Mononuclear cell (primary cell): ENCODE measurements around the gene ATXN1. TPM values are rescaled to one million over a fixed set of nuclear protein-coding genes. Genes with fewer than 3 reads are reported as not detected.

Source experiments
- H3K27me3 ChIP-seq: 2 replicates; pipeline ENCODE4 v1.6.0; 2011; ENCODE audit warnings: low read length, control low read depth; ENCODE audit not compliant: insufficient read depth
- H3K4me1 ChIP-seq: 2 replicates; pipeline ENCODE4 v1.5.1; 2011; ENCODE audit warnings: mild to moderate bottlenecking, low read length, control low read depth; ENCODE audit not compliant: insufficient read depth
- H3K4me3 ChIP-seq: 2 replicates; pipeline ENCODE4 v1.5.1; 2011; ENCODE audit warnings: mild to moderate bottlenecking, low read length, moderate library complexity
- H3K9me3 ChIP-seq: 2 replicates; pipeline ENCODE4 v1.5.1; 2011; ENCODE audit warnings: low read depth, mild to moderate bottlenecking, control low read depth, low read length
- total RNA-seq: library from RNA; depleted of rRNA; stranded (reverse); fragments of >200 nt; gene quantifications from one replicate; pipeline ENCODE4 v1.2.3, GENCODE V29; 2012

ATXN1 gene
- total RNA-seq, 1 donor: 83.4 TPM

- Histone ChIP-seq H3K27me3 (no peaks in the 10 kb centered on the region), H3K4me3 (no peak overlapping the region), H3K4me1 (peaks cover 58% of the 10 kb centered on the region), H3K9me3 (no peaks in the 10 kb centered on the region)
These were observed 442.1 kb downstream of the ATXN1 start for GRCh38 chr6:16318953-16319720.

GRCh38 chr6:16318538-16318937 is 442.7 kb downstream of the ATXN1 start:
- peaks cover 53% of the 10 kb centered on the region for H3K4me1 ChIP-seq

GRCh38 chr6:16316741-16317251 is 444.5 kb downstream of the ATXN1 start:
- H3K4me1 ChIP-seq: peaks cover 36% of the 10 kb centered on the region
- no peak overlapping the region for H3K4me3 ChIP-seq
- no peaks in the 10 kb centered on the region for H3K9me3 ChIP-seq
- H3K27me3 ChIP-seq: no peaks in the 10 kb centered on the region

More at GRCh38 chr6:16318538-16318937, 442.7 kb downstream of the ATXN1 start:
- no peaks in the 10 kb centered on the region for H3K27me3 ChIP-seq
- H3K4me3 ChIP-seq: no peak overlapping the region
- H3K9me3 ChIP-seq: no peaks in the 10 kb centered on the region

GRCh38 chr6:16314296-16314695 is 447.0 kb downstream of the ATXN1 start:
- no peaks in the 10 kb centered on the region for H3K27me3 ChIP-seq
- H3K4me1 ChIP-seq: peaks cover 12% of the 10 kb centered on the region
- H3K9me3 ChIP-seq: no peaks in the 10 kb centered on the region
- H3K4me3 ChIP-seq: no peak overlapping the region

GRCh38 chr6:16313732-16314131 is 447.5 kb downstream of the ATXN1 start:
- no peaks in the 10 kb centered on the region for H3K9me3 ChIP-seq
- H3K4me1 ChIP-seq: peaks cover 6% of the 10 kb centered on the region
- H3K27me3 ChIP-seq: no peaks in the 10 kb centered on the region
- no peak overlapping the region for H3K4me3 ChIP-seq

GRCh38 chr6:16311763-16312162 is 449.5 kb downstream of the ATXN1 start:
- Histone ChIP-seq H3K9me3 (no peaks in the 10 kb centered on the region), H3K4me1 (no peaks in the 10 kb centered on the region), H3K4me3 (no peak overlapping the region), H3K27me3 (no peaks in the 10 kb centered on the region)

GRCh38 chr6:16306334-16306733 is 454.9 kb downstream of the ATXN1 start:
- Histone ChIP-seq H3K27me3 (no peaks in the 10 kb centered on the region), H3K9me3 (no peaks in the 10 kb centered on the region), H3K4me1 (no peaks in the 10 kb centered on the region), H3K4me3 (no peak overlapping the region)

GRCh38 chr6:16305788-16306187 is 455.5 kb downstream of the ATXN1 start:
- Histone ChIP-seq H3K27me3 (no peaks in the 10 kb centered on the region), H3K9me3 (no peaks in the 10 kb centered on the region), H3K4me1 (no peaks in the 10 kb centered on the region), H3K4me3 (no peak overlapping the region)

GRCh38 chr6:16305246-16305725 is 456.0 kb downstream of the ATXN1 start:
- no peaks in the 10 kb centered on the region for H3K4me1 ChIP-seq
- no peak overlapping the region for H3K4me3 ChIP-seq
- H3K9me3 ChIP-seq: no peaks in the 10 kb centered on the region
- no peaks in the 10 kb centered on the region for H3K27me3 ChIP-seq

GRCh38 chr6:16302721-16303552 is 458.3 kb downstream of the ATXN1 start:
- Histone ChIP-seq H3K27me3 (no peaks in the 10 kb centered on the region), H3K9me3 (no peaks in the 10 kb centered on the region), H3K4me1 (no peaks in the 10 kb centered on the region), H3K4me3 (no peak overlapping the region)

- Histone ChIP-seq H3K27me3 (no peaks in the 10 kb centered on the region), H3K9me3 (no peaks in the 10 kb centered on the region)
These were observed 459.7 kb downstream of the ATXN1 start for GRCh38 chr6:16301511-16301910.

GRCh38 chr6:16299861-16300260 is 461.4 kb downstream of the ATXN1 start:
- Histone ChIP-seq H3K4me1 (no peaks in the 10 kb centered on the region), H3K4me3 (no peak overlapping the region), H3K27me3 (no peaks in the 10 kb centered on the region), H3K9me3 (no peaks in the 10 kb centered on the region)

More at GRCh38 chr6:16301511-16301910, 459.7 kb downstream of the ATXN1 start:
- no peaks in the 10 kb centered on the region for H3K4me1 ChIP-seq
- no peak overlapping the region for H3K4me3 ChIP-seq

- Histone ChIP-seq H3K4me3 (no peak overlapping the region), H3K27me3 (no peaks in the 10 kb centered on the region), H3K9me3 (no peaks in the 10 kb centered on the region), H3K4me1 (no peaks in the 10 kb centered on the region)
These were observed 465.1 kb downstream of the ATXN1 start for GRCh38 chr6:16296061-16296670.

- no peaks in the 10 kb centered on the region for H3K27me3 ChIP-seq
- H3K9me3 ChIP-seq: no peaks in the 10 kb centered on the region
- no peak overlapping the region for H3K4me3 ChIP-seq
- H3K4me1 ChIP-seq: no peaks in the 10 kb centered on the region
These were observed 465.8 kb downstream of the ATXN1 start for GRCh38 chr6:16295471-16295870.

- no peak overlapping the region for H3K4me3 ChIP-seq
- no peaks in the 10 kb centered on the region for H3K9me3 ChIP-seq
- H3K27me3 ChIP-seq: no peaks in the 10 kb centered on the region
- no peaks in the 10 kb centered on the region for H3K4me1 ChIP-seq
These were observed 466.2 kb downstream of the ATXN1 start for GRCh38 chr6:16295060-16295459.
